IMR-90 (cell line): ENCODE data around the gene SHC1. TPM values are rescaled to one million over a fixed set of nuclear protein-coding genes. Genes with fewer than 3 reads are reported as not detected.

Experiments
- ATAC-seq: fragments of 200-7000 bp; cut with Tn5 transposase; 2 replicates; pipeline ENCODE4 v1.9.1; 2020; ENCODE audit warnings: low read depth, mild to moderate bottlenecking, moderate library complexity
- BruUV-seq: library from RNA; stranded (reverse); fragments of 400-500 nt; replicated peaks from 2 replicates; lab custom pipeline; 2021; lab: Mats Ljungman, UMichigan
- CTCF ChIA-PET: fragments of 300-600 bp; formaldehyde crosslinking; extraction: SDS; loops from one replicate; lab custom pipeline; 2021; ENCODE audit warnings: antibody characterized with exemption; lab: Yijun Ruan, JAX
- POLR2A ChIA-PET: fragments of 300-600 bp; sonication (Branson Sonifier 250); formaldehyde crosslinking; loops from one replicate; lab custom pipeline; 2022; ENCODE audit warnings: antibody characterized with exemption; ENCODE audit not compliant: unreplicated experiment; lab: Charles Lee
- DNase-seq: peaks from one replicate; pipeline ENCODE4 v3.0.0; 2013
- H2AFZ ChIP-seq: replicated peaks from 2 replicates; pipeline ENCODE3; 2013; ENCODE audit warnings: low read length, mild to moderate bottlenecking; ENCODE audit not compliant: poor library complexity
- H2AK5ac ChIP-seq: 2 replicates; pipeline ENCODE4 v1.6.1; 2013; ENCODE audit warnings: low read depth, low read length, inconsistent platforms
- H2AK9ac ChIP-seq: replicated peaks from 2 replicates; pipeline ENCODE3; 2013; ENCODE audit warnings: mild to moderate bottlenecking, low read depth, low read length, moderate library complexity; ENCODE audit not compliant: poor library complexity
- H2BK120ac ChIP-seq: 2 replicates; pipeline ENCODE4 v1.6.1; 2013; ENCODE audit warnings: low read depth, low read length, inconsistent platforms
- H2BK15ac ChIP-seq: 3 replicates; pipeline ENCODE4 v1.6.1; 2013; ENCODE audit warnings: low read depth, low read length, inconsistent platforms
- H2BK20ac ChIP-seq: 2 replicates; pipeline ENCODE4 v1.6.1; 2013; ENCODE audit warnings: low read depth, mild to moderate bottlenecking, inconsistent platforms, low read length, moderate library complexity
- H2BK5ac ChIP-seq: 2 replicates; pipeline ENCODE4 v1.6.1; 2013; ENCODE audit warnings: mild to moderate bottlenecking, low read depth, low read length, inconsistent platforms; ENCODE audit not compliant: poor library complexity, severe bottlenecking
- H3K14ac ChIP-seq: replicated peaks from 2 replicates; pipeline ENCODE4 v1.6.1; 2013; ENCODE audit warnings: low read depth, low read length, inconsistent platforms
- H3K18ac ChIP-seq: 2 replicates; pipeline ENCODE4 v1.6.1; 2013; ENCODE audit warnings: low read depth, low read length, control low read depth
- H3K23ac ChIP-seq: 2 replicates; pipeline ENCODE4 v1.6.1; 2013; ENCODE audit warnings: low read depth, low read length, inconsistent platforms
- H3K27ac ChIP-seq: 2 replicates; pipeline ENCODE4 v1.5.1; 2013; ENCODE audit warnings: mild to moderate bottlenecking, control low read depth, low read length; ENCODE audit not compliant: insufficient read depth
- H3K27me3 ChIP-seq: 2 replicates; pipeline ENCODE4 v1.6.1; 2013; ENCODE audit warnings: low read length; ENCODE audit not compliant: control insufficient read depth, insufficient read depth
- H3K36me3 ChIP-seq: 2 replicates; pipeline ENCODE4 v1.6.1; 2013; ENCODE audit warnings: low read length, mixed read lengths; ENCODE audit not compliant: control insufficient read depth, insufficient read depth
- H3K4ac ChIP-seq: 2 replicates; pipeline ENCODE4 v1.6.1; 2013; ENCODE audit warnings: low read depth, low read length, inconsistent platforms
- H3K4me1 ChIP-seq: 2 replicates; pipeline ENCODE4 v1.6.1; 2013; ENCODE audit warnings: low read length, mixed read lengths; ENCODE audit not compliant: control insufficient read depth, insufficient read depth
- H3K4me2 ChIP-seq: 2 replicates; pipeline ENCODE4 v1.6.1; 2013; ENCODE audit warnings: low read depth, mild to moderate bottlenecking, control low read depth, low read length, moderate library complexity
- H3K4me3 ChIP-seq: 2 replicates; pipeline ENCODE4 v1.5.1; 2013; ENCODE audit warnings: low read depth, mild to moderate bottlenecking, control low read depth, low read length, moderate library complexity; ENCODE audit not compliant: insufficient read depth
- H3K56ac ChIP-seq: 2 replicates; pipeline ENCODE4 v1.6.1; 2013; ENCODE audit warnings: low read length, inconsistent platforms; ENCODE audit not compliant: insufficient read depth; ENCODE audit errors: extremely low read depth
- H3K79me1 ChIP-seq, 2 experiments: 2 replicates each; pipeline ENCODE4 v1.6.1; 2013; ENCODE audit warnings: low read length in 2 of 2, inconsistent platforms in 1 of 2, low read depth in 1 of 2
- H3K9ac ChIP-seq: 2 replicates; pipeline ENCODE4 v1.6.1; 2013; ENCODE audit warnings: low read depth, low read length, control low read depth
- H3K9me1 ChIP-seq: 2 replicates; pipeline ENCODE4 v1.6.1; 2013; ENCODE audit warnings: low read length, inconsistent platforms; ENCODE audit not compliant: insufficient read depth
- H3K9me3 ChIP-seq: 2 replicates; pipeline ENCODE4 v1.6.1; 2013; ENCODE audit warnings: low read length; ENCODE audit not compliant: control insufficient read depth, insufficient read depth
- H4K20me1 ChIP-seq: 2 replicates; pipeline ENCODE4 v1.6.1; 2013; ENCODE audit warnings: low read length, inconsistent platforms; ENCODE audit not compliant: insufficient read depth
- H4K5ac ChIP-seq: 2 replicates; pipeline ENCODE4 v1.6.1; 2013; ENCODE audit warnings: mild to moderate bottlenecking, low read depth, low read length, control low read depth
- H4K8ac ChIP-seq, 2 experiments: 2 replicates each; pipeline ENCODE4 v1.6.1; 2013; ENCODE audit warnings: low read depth in 2 of 2, low read length in 2 of 2, control low read depth in 1 of 2, inconsistent platforms in 1 of 2
- H4K91ac ChIP-seq: 2 replicates; pipeline ENCODE4 v1.6.1; 2013; ENCODE audit warnings: low read depth, low read length, inconsistent platforms; ENCODE audit not compliant: insufficient read depth
- CHD1 ChIP-seq: IDR thresholded peaks from 2 replicates; pipeline ENCODE4 v1.6.1; 2012; ENCODE audit warnings: low read depth, low read length, improper control_type of control experiment
- NFE2L2 ChIP-seq: fragments of 150-350 bp; IDR thresholded peaks from 2 replicates; pipeline ENCODE4 v1.6.1; 2016; ENCODE audit warnings: low read depth, mild to moderate bottlenecking, low read length
- POLR2A ChIP-seq: IDR thresholded peaks from 2 replicates; pipeline ENCODE4 v1.6.1; 2012; ENCODE audit warnings: mild to moderate bottlenecking, low read depth, low read length
- RAD21 ChIP-seq: IDR thresholded peaks from 2 replicates; pipeline ENCODE4 v1.6.1; 2012; ENCODE audit warnings: low read length, improper control_type of control experiment
- RFX5 ChIP-seq: IDR thresholded peaks from 2 replicates; pipeline ENCODE4 v1.8.0; 2012; ENCODE audit warnings: low read depth, mild to moderate bottlenecking, low read length, moderate library complexity
- WGBS, 2 experiments: methylation state at CpG; one replicate each; pipeline versions ENCODE4 v1.1.5 to v1.1.7; 2013; ENCODE audit warnings: missing lambda C conversion rate in 2 of 2; ENCODE audit not compliant: insufficient read length in 1 of 2; ENCODE audit errors: extremely low coverage in 2 of 2; 5-methylcytosine and 5-hydroxymethylcytosine counted together
- dilution Hi-C: fragments of 300-500 bp; cut with HindIII; formaldehyde crosslinking; loops from one replicate; pipeline ENCODE4 v1.14.3; 2018; ENCODE audit warnings: low sequenced_read_pairs; ENCODE audit not compliant: unreplicated experiment
- in situ Hi-C: fragments of 300-500 bp; cut with MboI; formaldehyde crosslinking; loops from 3 replicates; pipeline ENCODE4 v1.14.3; 2019; ENCODE audit warnings: low sequenced_read_pairs, inconsistent platforms, mixed read lengths
- intact Hi-C: fragments of 100-400 bp; cut with micrococcal nuclease; formaldehyde crosslinking; loops from 2 replicates; pipeline ENCODE4 v1.10.0; 2022
- polyA plus RNA-seq, 3 experiments: library from polyadenylated mRNA; depleted of rRNA; stranded (reverse); fragments of >200 nt; gene quantifications; 2 replicates each; pipeline ENCODE4 v1.2.3, GENCODE V29; 2012; ENCODE audit warnings: low replicate concordance in 1 of 3
- total RNA-seq: library from RNA; depleted of rRNA; stranded (reverse); fragments of >200 nt; gene quantifications from 2 replicates; pipeline ENCODE4 v1.2.3, GENCODE V29; 2012

Gene SHC1
- total and polyA plus RNA-seq, 2 of the 4 experiments (the other 2 are of a cell fraction): 352 to 355 TPM

GRCh38 chr1:154973344-154974101 lies 3.0 kb upstream of the SHC1 start:
- Histone ChIP-seq H3K4me1 (peaks cover 13% of the 10 kb centered on the region), H2BK120ac (peak overlapping the region; percentile 98), H3K4ac (peak overlapping the region; percentile 99), H2BK5ac (peak overlapping the region; percentile 97), H3K27ac (peak overlapping the region; percentile 89), H3K9me3 (no peaks in the 10 kb centered on the region), H3K18ac (peak overlapping the region; percentile 76), H3K9ac (peak overlapping the region; percentile 87), H3K4me2 (peak overlapping the region; percentile 83), H4K91ac (peak overlapping the region; percentile 99), H2AK5ac (peak overlapping the region; percentile 99), H2AFZ (peak overlapping the region; percentile 63), H3K36me3 (no peaks in the 10 kb centered on the region; the same call in 1 of the 2 replicates), H3K14ac (peak overlapping the region; percentile 100), H3K23ac (peak overlapping the region; percentile 100), H2AK9ac (peak overlapping the region; percentile 100), H3K4me3 (peak overlapping the region; percentile 53), H4K5ac (peak overlapping the region; percentile 76), H2BK20ac (peak overlapping the region; percentile 68; the same call in 1 of the 2 replicates), H3K56ac (peak overlapping the region; percentile 100), H3K79me1 (peaks cover 6 to 50% of the 10 kb centered on the region in 2 experiments), H4K20me1 (peaks cover 13% of the 10 kb centered on the region), H3K27me3 (no peaks in the 10 kb centered on the region), H4K8ac (peak overlapping the region; percentile 95 to 99), H2BK15ac (peak overlapping the region; percentile 98), H3K9me1 (peaks cover 7% of the 10 kb centered on the region)
- ATAC-seq: peak; percentile 15
- intact Hi-C loops (loop anchor here (1.0 to 10.0 kb wide), 2 partner anchors 22 to 201 kb away; partner anchors contain the start of genes KRTCAP2 and TRIM46), dilution Hi-C loops (no loop called here), in situ Hi-C loops (no loop called here)
- 0 out of 2 replicates have a peak, but pooled peaks have one; percentile 2 for TF ChIP-seq RAD21
- peak; percentile 94; the same call in 1 of the 2 replicates for TF ChIP-seq CHD1
- no peak for TF ChIP-seq NFE2L2
- no peak for TF ChIP-seq RFX5
- peak; percentile 87 for TF ChIP-seq POLR2A
- WGBS, 2 experiments: 0% methylated on average over 16 of the region's 37 CpGs; no CpG with 5 or more reads in 1 of the 2 experiments
- peak; percentile 97 for DNase-seq
- BruUV-seq: TSS peak; percentile 67
- ChIA-PET CTCF (interaction anchor here (0.6 to 1.1 kb wide), 7 partner anchors 12 to 710 kb away, joined by 3 to 4 read pairs (median 3); partner anchors contain the start of genes LENEP, PBXIP1 and PYGO2), POLR2A (interaction anchor here (1.0 to 1.9 kb wide), 3 partner anchors 10 to 20 kb away, joined by 3 to 10 read pairs (median 5); partner anchors contain the start of genes FLAD1, LENEP and PYGO2)
